ENCODE data around the gene MS4A8. TPM values are rescaled to one million over a fixed set of nuclear protein-coding genes. Genes with fewer than 3 reads are reported as not detected.

Gene MS4A8
- total RNA-seq, 3 donors from 2014 or later = 11.5 to 36.2 (median 18.4) TPM

DNA sequence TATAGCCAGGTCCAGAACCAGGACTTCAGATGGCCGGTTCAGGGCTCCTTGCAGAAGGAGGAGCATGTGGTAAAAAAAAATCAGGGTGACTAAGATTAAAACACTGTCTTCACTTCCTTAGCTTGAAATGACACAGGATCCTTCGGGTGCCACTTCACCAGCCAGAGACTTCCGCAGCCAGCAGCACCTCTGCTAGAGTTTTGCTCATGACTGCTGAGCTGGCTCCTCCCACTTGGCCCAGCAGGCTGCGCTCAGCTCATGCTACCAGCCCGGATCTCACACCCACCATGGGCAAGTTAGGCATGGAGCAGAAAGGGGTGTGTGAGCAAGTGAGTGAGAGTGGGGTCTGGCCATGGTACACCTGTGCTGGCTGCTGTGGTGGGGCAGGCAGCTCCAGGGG lies 18.5 kb downstream of the MS4A8 start:
- TF ChIP-seq, protein P1, sequence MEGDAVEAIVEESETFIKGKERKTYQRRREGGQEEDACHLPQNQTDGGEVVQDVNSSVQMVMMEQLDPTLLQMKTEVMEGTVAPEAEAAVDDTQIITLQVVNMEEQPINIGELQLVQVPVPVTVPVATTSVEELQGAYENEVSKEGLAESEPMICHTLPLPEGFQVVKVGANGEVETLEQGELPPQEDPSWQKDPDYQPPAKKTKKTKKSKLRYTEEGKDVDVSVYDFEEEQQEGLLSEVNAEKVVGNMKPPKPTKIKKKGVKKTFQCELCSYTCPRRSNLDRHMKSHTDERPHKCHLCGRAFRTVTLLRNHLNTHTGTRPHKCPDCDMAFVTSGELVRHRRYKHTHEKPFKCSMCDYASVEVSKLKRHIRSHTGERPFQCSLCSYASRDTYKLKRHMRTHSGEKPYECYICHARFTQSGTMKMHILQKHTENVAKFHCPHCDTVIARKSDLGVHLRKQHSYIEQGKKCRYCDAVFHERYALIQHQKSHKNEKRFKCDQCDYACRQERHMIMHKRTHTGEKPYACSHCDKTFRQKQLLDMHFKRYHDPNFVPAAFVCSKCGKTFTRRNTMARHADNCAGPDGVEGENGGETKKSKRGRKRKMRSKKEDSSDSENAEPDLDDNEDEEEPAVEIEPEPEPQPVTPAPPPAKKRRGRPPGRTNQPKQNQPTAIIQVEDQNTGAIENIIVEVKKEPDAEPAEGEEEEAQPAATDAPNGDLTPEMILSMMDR (IDR thresholded peaks at IDR 0.05) = no peak
- intact Hi-C loops (cut with DNase I, micrococcal nuclease) = no loop called here
- H3K4me3 ChIP-seq = no peak overlapping the region
- peaks cover 22% of the 10 kb centered on the region for H3K4me1 ChIP-seq (ENCODE audit: low read depth)
- ATAC-seq = no peak
- H3K9me3 ChIP-seq = no peaks in the 10 kb centered on the region
- DNase-seq = peak in 1 of 3 donors; percentile 44
- no peaks in the 10 kb centered on the region for H3K36me3 ChIP-seq (ENCODE audit: low read depth)

DNA sequence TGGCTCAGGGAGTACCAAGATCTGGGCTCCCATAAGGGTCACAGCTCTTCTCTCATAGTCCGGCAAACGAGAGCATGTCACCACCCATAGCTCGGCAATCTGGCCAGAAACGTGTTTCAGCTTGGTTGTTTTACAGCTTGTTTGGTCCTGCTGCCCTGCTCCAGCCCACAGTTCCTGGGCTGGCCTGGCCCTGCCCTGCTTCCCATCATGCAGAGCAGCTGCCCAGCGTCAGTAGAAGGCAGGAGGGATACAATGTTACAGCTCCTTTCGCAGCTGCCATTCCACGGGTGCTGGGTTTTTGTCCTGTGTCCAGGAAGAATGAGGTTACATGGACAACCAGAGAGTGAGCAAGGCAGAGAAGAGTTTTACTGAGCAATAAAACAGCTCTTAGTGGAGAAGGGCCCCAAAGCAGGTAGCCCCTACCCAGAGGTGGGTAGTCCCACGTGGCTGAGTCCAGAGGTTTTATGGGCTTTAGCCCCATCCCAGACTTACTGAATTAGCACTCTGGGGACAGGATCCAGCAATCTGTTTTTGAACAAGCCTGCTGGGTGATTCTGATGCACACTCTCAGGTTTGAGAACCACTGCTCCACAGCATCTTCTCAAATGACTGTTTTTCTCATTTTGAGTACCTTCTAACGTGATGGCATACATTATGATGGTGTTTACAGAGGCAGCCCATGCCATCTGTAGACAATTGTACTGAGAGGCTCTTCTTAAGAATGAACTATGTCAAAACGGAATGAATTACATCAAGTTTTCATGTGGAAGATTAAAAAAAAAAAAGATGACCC lies 19.3 kb downstream of the MS4A8 start:
- ATAC-seq (peak; percentile 79), DNase-seq (peak; percentile 67 to 74 (median 67))
- H3K4me1 ChIP-seq (ENCODE audit: low read depth) = peaks cover 22% of the 10 kb centered on the region
- no peak overlapping the region for H3K4me3 ChIP-seq
- intact Hi-C loops (cut with DNase I, micrococcal nuclease) = no loop called here
- no peaks in the 10 kb centered on the region for H3K36me3 ChIP-seq (ENCODE audit: low read depth)
- TF ChIP-seq, protein P1 (IDR thresholded peaks at IDR 0.05) = no peak
- no peaks in the 10 kb centered on the region for H3K9me3 ChIP-seq

DNA sequence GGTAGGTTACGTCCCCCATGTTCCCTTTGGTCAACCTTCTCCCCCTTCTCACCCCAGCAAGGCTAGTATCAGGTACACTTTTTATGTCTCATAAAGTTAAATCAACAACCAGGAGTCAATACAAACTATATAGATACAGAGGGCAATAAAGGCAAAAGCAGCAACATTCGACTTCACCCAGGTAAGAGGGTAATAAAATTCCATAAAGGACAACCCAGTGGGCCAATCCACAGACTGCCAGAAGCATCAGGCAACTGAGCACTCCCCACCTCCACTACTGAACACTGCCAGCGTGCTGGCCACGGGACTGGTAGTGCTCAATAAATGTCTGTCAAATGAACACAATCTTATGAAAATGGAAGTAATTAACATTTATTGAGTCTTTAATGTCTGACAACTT lies 20.0 kb downstream of the MS4A8 start:
- DNase-seq (peak; percentile 77 to 81 (median 80)), ATAC-seq (peak; percentile 93)
- TF ChIP-seq, protein P1 (IDR thresholded peaks at IDR 0.05) = no peak
- Histone ChIP-seq H3K4me1 (ENCODE audit: low read depth) (peaks cover 22% of the 10 kb centered on the region), H3K36me3 (ENCODE audit: low read depth) (no peaks in the 10 kb centered on the region), H3K4me3 (no peak overlapping the region), H3K9me3 (no peaks in the 10 kb centered on the region)
- intact Hi-C loops (cut with DNase I, micrococcal nuclease) = no loop called here

DNA sequence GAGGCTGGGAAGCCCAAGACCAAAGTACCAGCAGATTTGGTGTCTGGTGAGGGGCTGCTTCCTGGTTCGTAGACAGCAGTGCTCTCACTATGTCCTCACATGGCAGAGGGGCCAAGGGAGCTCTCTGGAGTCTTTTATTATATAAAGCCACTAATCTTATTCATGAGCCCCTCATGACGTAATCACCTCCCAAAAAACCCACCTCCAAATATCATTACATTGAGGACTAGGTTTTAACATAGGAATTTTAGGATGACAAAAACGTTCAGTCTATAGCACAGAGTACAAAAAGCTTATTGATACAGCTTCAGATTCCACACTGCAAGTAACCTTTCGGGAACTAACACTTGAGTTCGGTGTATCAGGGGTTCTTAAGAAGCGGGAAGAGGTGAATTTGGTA lies 21.0 kb downstream of the MS4A8 start:
- intact Hi-C loops (cut with DNase I, micrococcal nuclease) = no loop called here
- TF ChIP-seq, protein P1 (IDR thresholded peaks at IDR 0.05) = no peak
- Histone ChIP-seq H3K4me1 (ENCODE audit: low read depth) (peaks cover 22% of the 10 kb centered on the region), H3K9me3 (no peaks in the 10 kb centered on the region), H3K4me3 (no peak overlapping the region), H3K36me3 (ENCODE audit: low read depth) (no peaks in the 10 kb centered on the region)
- DNase-seq (no peak), ATAC-seq (no peak)

DNA sequence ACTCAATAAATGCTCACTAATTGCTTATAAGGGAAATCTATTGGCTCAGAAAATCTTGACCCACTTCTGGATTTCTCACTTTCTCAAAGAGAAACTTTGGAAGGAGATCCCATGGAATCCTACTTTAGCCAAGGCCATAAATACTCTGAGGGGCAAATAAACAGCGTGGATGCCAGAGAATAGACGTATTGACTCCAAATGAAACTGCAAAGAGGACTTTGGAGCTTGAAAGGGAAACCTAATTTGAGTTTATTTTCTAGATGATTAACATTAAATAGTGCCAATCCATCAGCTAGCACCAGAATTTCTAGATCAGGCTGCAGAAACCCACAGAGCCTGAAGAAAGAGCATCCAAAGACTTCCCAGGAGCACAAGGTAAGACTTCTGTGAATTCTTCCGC lies 25.0 kb downstream of the MS4A8 start, which contains the start of gene MS4A18:
Gene MS4A18, plus strand, starts transcription at position 301 of the 400 bp plus-strand sequence.
- Histone ChIP-seq H3K4me3 (no peak within 1 kb of the TSS), H3K4me1 (ENCODE audit: low read depth) (peaks cover 5% of the 10 kb centered on the region), H3K9me3 (no peaks in the 10 kb centered on the region), H3K36me3 (ENCODE audit: low read depth) (no peaks in the 10 kb centered on the region)
- intact Hi-C loops (cut with DNase I, micrococcal nuclease) = no loop called here
- TF ChIP-seq, protein P1 (IDR thresholded peaks at IDR 0.05) = no peak
- DNase-seq (no peak), ATAC-seq (no peak)

Measured in mucosa of descending colon (tissue), 3 donors.